AG09309 (cell line): ENCODE results near the gene SMURF1.

Experiments used
- DNase-seq: peaks from one replicate; pipeline ENCODE4 v3.0.0-alpha.2; 2010; ENCODE audit warnings: low read depth
- H3K4me3 ChIP-seq: 2 replicates; pipeline ENCODE4 v1.5.1; 2011; ENCODE audit warnings: mild to moderate bottlenecking, low read depth, low read length, moderate library complexity; ENCODE audit not compliant: control insufficient read depth
- TF ChIP-seq, protein P1 (sequence below): IDR thresholded peaks from 2 replicates; pipeline ENCODE4 v1.5.1; 2011; ENCODE audit warnings: mild to moderate bottlenecking, low read depth, low read length, inconsistent platforms; ENCODE audit not compliant: insufficient read depth, control insufficient read depth; ENCODE audit errors: missing control alignments

Gene SMURF1

DNA sequence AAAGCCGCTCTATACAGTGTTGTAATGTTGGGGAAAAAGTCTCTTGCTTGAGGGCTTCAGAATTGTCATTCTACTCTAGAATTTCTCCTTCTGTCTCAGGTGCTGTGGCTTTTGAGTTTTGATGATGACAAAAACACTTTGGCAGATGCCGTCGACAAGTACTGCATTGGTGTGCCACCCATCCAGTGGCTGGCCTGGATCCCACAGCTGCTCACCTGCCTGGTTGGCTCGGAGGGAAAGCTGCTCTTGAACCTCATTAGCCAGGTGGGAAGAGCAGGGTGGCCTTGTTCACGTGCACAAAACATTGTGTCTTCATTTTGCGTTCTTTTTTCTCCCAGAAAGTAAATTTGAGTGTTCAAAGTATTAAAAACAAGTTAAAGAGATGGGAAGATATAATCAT lies 153.6 kb downstream of the SMURF1 start:
- H3K4me3 ChIP-seq = no peak overlapping the region
- DNase-seq = no peak
- TF ChIP-seq, protein P1, sequence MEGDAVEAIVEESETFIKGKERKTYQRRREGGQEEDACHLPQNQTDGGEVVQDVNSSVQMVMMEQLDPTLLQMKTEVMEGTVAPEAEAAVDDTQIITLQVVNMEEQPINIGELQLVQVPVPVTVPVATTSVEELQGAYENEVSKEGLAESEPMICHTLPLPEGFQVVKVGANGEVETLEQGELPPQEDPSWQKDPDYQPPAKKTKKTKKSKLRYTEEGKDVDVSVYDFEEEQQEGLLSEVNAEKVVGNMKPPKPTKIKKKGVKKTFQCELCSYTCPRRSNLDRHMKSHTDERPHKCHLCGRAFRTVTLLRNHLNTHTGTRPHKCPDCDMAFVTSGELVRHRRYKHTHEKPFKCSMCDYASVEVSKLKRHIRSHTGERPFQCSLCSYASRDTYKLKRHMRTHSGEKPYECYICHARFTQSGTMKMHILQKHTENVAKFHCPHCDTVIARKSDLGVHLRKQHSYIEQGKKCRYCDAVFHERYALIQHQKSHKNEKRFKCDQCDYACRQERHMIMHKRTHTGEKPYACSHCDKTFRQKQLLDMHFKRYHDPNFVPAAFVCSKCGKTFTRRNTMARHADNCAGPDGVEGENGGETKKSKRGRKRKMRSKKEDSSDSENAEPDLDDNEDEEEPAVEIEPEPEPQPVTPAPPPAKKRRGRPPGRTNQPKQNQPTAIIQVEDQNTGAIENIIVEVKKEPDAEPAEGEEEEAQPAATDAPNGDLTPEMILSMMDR = no peak

DNA sequence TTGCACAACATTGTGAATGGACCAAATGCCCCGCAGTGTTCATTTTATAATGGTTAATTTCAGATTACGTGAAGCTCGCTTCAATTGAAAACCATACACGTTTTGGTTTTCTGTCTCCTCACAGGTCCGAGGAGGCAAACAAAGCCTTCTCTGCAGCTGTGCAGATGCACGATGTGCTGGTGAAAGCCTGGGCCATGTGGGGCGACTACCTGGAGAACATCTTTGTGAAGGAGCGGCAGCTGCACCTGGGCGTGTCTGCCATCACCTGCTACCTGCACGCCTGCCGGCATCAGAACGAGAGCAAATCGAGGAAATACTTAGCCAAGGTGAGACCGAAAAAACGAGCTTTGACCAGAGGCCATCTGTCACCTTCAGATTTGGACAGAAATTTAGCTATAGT lies 155.3 kb downstream of the SMURF1 start:
- no peak for DNase-seq
- H3K4me3 ChIP-seq = no peak overlapping the region
- TF ChIP-seq, protein P1 = no peak

DNA sequence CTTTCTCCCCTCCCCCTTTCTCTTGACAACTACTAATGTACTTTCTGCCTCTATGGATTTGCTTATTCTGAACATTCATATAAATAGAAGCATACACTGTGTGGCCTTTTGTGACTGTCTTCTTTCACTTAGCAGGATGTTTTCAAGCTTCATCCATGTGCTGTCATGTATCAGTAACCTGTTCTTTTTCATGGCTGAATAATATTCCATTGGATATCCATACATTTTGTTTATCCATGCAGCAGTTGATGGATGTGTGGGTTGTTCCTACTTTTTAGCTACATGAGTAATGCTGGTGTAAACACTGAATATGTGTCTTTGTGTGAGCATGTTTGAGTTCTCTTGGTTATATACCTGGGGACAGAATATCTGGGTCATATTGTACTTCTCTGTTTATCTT lies 158.0 kb downstream of the SMURF1 start:
- no peak overlapping the region for H3K4me3 ChIP-seq
- TF ChIP-seq, protein P1 = no peak
- no peak for DNase-seq

DNA sequence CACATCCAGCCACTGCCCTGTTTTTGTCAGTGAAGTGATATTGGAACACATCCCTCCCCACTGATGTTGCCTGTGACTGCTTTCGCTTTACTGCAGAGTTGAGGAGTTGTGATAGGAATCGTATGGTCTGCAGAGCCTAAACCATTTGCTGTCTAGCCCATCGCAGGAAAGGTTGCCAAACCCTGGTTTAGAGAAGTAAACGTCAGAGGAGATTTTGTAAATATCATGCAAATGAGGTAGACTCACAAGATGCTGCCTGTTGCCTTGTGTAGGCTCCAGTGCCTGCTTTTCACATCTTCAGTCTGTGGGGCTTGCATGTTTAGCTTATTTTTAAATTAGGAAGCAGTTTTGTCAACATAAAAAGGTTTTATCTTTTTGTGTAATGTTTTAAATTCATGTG lies 158.5 kb downstream of the SMURF1 start:
- no peak for DNase-seq
- TF ChIP-seq, protein P1 = no peak

GRCh38 chr7:98984126-98984525 lies 159.8 kb downstream of the SMURF1 start:
- no peak overlapping the region for H3K4me3 ChIP-seq
- DNase-seq = no peak
- TF ChIP-seq, protein P1 = no peak

More for the DNA sequence above, 158.5 kb downstream of the SMURF1 start:
- H3K4me3 ChIP-seq = no peak overlapping the region

GRCh38 chr7:98982686-98983085 lies 161.2 kb downstream of the SMURF1 start:
- TF ChIP-seq, protein P1 = no peak
- H3K4me3 ChIP-seq = no peak overlapping the region
- DNase-seq = no peak

DNA sequence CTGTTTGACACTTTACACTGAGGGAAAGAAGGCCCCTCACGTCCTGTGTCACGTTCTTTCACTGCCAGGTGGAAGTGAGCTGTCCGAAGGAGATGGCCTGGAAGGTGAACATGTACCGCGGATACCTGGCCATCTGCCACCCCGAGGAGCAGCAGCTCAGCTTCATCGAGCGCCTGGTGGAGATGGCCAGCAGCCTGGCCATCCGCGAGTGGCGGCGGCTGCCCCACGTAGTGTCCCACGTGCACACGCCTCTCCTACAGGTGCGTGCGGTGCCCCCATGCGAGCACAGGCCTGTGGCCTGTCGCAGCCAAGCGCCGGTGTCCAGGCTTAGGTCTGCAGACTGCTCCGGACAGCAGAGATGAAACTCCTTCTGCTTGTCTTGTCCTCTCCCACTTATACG lies 162.2 kb downstream of the SMURF1 start:
- no peak overlapping the region for H3K4me3 ChIP-seq
- no peak for DNase-seq
- TF ChIP-seq, protein P1 = no peak
